Fibroblast of lung (primary cell): ENCODE measurements around the gene ACAA1. TPM values are rescaled to one million over a fixed set of nuclear protein-coding genes. Genes with fewer than 3 reads are reported as not detected.
"Not testable (repeated sequence)": the region's sequence is repeated elsewhere in the genome, so short reads cannot be mapped to it uniquely, and the experiment has no call there.

Experiments used
- DNase-seq, 2 donors: peaks; one replicate each; pipeline versions ENCODE4 v3.0.0 to v3.0.0-alpha.2; 2010; ENCODE audit warnings: low read depth in 2 of 2
- H2AFZ ChIP-seq: 2 replicates; pipeline ENCODE4 v1.5.1; 2012; ENCODE audit warnings: low read length, control low read depth, inconsistent platforms
- H3K27ac ChIP-seq: 2 replicates; pipeline ENCODE4 v1.5.1; 2011; ENCODE audit warnings: low read length, control low read depth; ENCODE audit not compliant: insufficient read depth
- H3K27me3 ChIP-seq: 2 replicates; pipeline ENCODE4 v1.5.1; 2011; ENCODE audit warnings: mild to moderate bottlenecking, low read length; ENCODE audit not compliant: control insufficient read depth, insufficient read depth
- H3K36me3 ChIP-seq: 2 replicates; pipeline ENCODE4 v1.5.1; 2011; ENCODE audit warnings: low read length; ENCODE audit not compliant: control insufficient read depth, insufficient read depth
- H3K4me1 ChIP-seq: 2 replicates; pipeline ENCODE4 v1.5.1; 2011; ENCODE audit warnings: low read length; ENCODE audit not compliant: control insufficient read depth, insufficient read depth; ENCODE audit errors: extremely low read depth
- H3K4me2 ChIP-seq: 2 replicates; pipeline ENCODE4 v1.5.1; 2011; ENCODE audit warnings: low read length, control low read depth; ENCODE audit not compliant: insufficient read depth; ENCODE audit errors: extremely low read depth
- H3K4me3 ChIP-seq, 4 experiments: fragments of 200-600 bp in 1 of 4; sonication (generic) in 1 of 4; replicated peaks in 1 of 4; 2 replicates each; pipeline ENCODE4 v1.5.1; 2011 to 2016; ENCODE audit warnings: low read length in 4 of 4, low read depth in 3 of 4, mild to moderate bottlenecking in 3 of 4, control low read depth in 2 of 4, inconsistent platforms in 1 of 4, mixed read lengths in 1 of 4; ENCODE audit not compliant: insufficient read depth in 1 of 4; ENCODE audit errors: control extremely low read depth in 1 of 4
- H3K79me2 ChIP-seq: 2 replicates; pipeline ENCODE4 v1.5.1; 2012; ENCODE audit warnings: mild to moderate bottlenecking, low read length, inconsistent platforms; ENCODE audit not compliant: control insufficient read depth, insufficient read depth
- H3K9ac ChIP-seq: 2 replicates; pipeline ENCODE4 v1.5.1; 2011; ENCODE audit warnings: mild to moderate bottlenecking, low read length, control low read depth; ENCODE audit not compliant: insufficient read depth
- H3K9me3 ChIP-seq: 2 replicates; pipeline ENCODE4 v1.5.1; 2012; ENCODE audit warnings: low read depth, low read length; ENCODE audit not compliant: control insufficient read depth, insufficient read depth
- H4K20me1 ChIP-seq: 2 replicates; pipeline ENCODE4 v1.5.1; 2011; ENCODE audit warnings: low read length; ENCODE audit not compliant: control insufficient read depth, insufficient read depth; ENCODE audit errors: extremely low read depth
- CTCF ChIP-seq, 2 donors: IDR thresholded peaks in 1 of 2; conservative IDR thresholded peaks in 1 of 2; 1 replicate in 1 of 2; 2 replicates in 1 of 2; pipeline ENCODE4 v1.5.1; 2011 to 2012; ENCODE audit warnings: low read length in 2 of 2, control low read depth in 1 of 2, inconsistent platforms in 1 of 2, low read depth in 1 of 2, mild to moderate bottlenecking in 1 of 2
- EZH2 ChIP-seq: IDR thresholded peaks from 2 replicates; pipeline ENCODE4 v1.5.1; 2012; ENCODE audit warnings: low read length, control low read depth, mild to moderate bottlenecking; ENCODE audit errors: missing control alignments
- polyA plus RNA-seq, 2 donors: library from polyadenylated mRNA; depleted of rRNA in 1 of 2; stranded (reverse) in 1 of 2; unstranded in 1 of 2; fragments of >200 nt; gene quantifications; 2 replicates each; pipeline ENCODE4 v1.2.1, GENCODE V29; 2011 to 2012; ENCODE audit warnings: missing spikeins in 1 of 2
- total RNA-seq: library from RNA; depleted of rRNA; stranded (reverse); fragments of >200 nt; gene quantifications from 2 replicates; pipeline ENCODE4 v1.2.1, GENCODE V29; 2014

ACAA1 gene
- total and polyA plus RNA-seq, 2 donors (not counting 1 experiment from before 2014, with no cell fraction given), result 40.6 to 41.0 TPM

- Histone ChIP-seq H3K79me2 (no peaks in the 10 kb centered on the region), H3K36me3 (no peaks in the 10 kb centered on the region), H3K4me3 (no peak overlapping the region), H4K20me1 (no peaks in the 10 kb centered on the region), H3K9ac (no peak overlapping the region), H3K27ac (no peak overlapping the region), H3K27me3 (peaks cover 3% of the 10 kb centered on the region), H3K4me2 (no peak overlapping the region), H3K4me1 (no peaks in the 10 kb centered on the region), H2AFZ (no peak overlapping the region), H3K9me3 (peaks cover 3% of the 10 kb centered on the region)
- TF ChIP-seq CTCF (conservative IDR thresholded peaks at IDR 0.05 in 1 of 2, IDR thresholded peaks at IDR 0.05 in 1 of 2; ENCODE audit: low read depth in 1 of 2, low read length in 2 of 2), result no peak
- no peak for TF ChIP-seq EZH2
- no peak for DNase-seq
Measured at GRCh38 chr3:38088126-38089078, 48.5 kb downstream of the ACAA1 start.

DNA sequence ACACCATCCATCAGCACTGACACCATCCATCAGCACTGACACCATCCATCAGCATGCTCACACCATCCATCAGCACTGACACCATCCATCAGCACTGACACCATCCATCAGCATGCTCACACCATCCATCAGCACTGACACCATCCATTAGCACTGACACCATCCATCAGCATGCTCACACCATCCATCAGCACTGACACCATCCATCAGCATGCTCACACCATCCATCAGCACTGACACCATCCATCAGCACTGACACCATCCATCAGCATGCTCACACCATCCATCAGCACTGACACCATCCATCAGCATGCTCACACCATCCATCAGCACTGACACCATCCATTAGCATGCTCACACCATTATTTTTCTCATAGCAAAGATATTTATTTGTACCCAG is 49.6 kb downstream of the ACAA1 start:
- not testable (repeated sequence) for H3K4me1 ChIP-seq, H2AFZ ChIP-seq, H3K9me3 ChIP-seq

GRCh38 chr3:38086496-38086895 is 50.4 kb downstream of the ACAA1 start:
- no peaks in the 10 kb centered on the region for H3K27me3 ChIP-seq
- peaks cover 3% of the 10 kb centered on the region for H3K9me3 ChIP-seq
- H3K36me3 ChIP-seq, result no peaks in the 10 kb centered on the region
- H4K20me1 ChIP-seq, result no peaks in the 10 kb centered on the region
- H3K4me3 ChIP-seq, result no peak overlapping the region
- DNase-seq, result no peak
- no peaks in the 10 kb centered on the region for H3K4me1 ChIP-seq
- H3K27ac ChIP-seq, result no peak overlapping the region
- no peak overlapping the region for H2AFZ ChIP-seq
- H3K9ac ChIP-seq, result no peak overlapping the region
- TF ChIP-seq CTCF (conservative IDR thresholded peaks at IDR 0.05 in 1 of 2, IDR thresholded peaks at IDR 0.05 in 1 of 2; ENCODE audit: low read depth in 1 of 2, low read length in 2 of 2), result no peak
- no peak for TF ChIP-seq EZH2
- H3K79me2 ChIP-seq, result no peaks in the 10 kb centered on the region
- H3K4me2 ChIP-seq, result no peak overlapping the region

More for the DNA sequence above, 49.6 kb downstream of the ACAA1 start:
- not testable (repeated sequence) for H3K27me3 ChIP-seq, H4K20me1 ChIP-seq, H3K27ac ChIP-seq, H3K36me3 ChIP-seq, H3K4me2 ChIP-seq, H3K4me3 ChIP-seq, H3K79me2 ChIP-seq, DNase-seq, H3K9ac ChIP-seq
